HepG2 (cell line): ENCODE measurements around the gene LMNA. TPM values are rescaled to one million over a fixed set of nuclear protein-coding genes. Genes with fewer than 3 reads are reported as not detected.

ENCODE experiments used
- HMGXB3 ChIP-seq: sonication (generic); formaldehyde crosslinking; IDR thresholded peaks from 2 replicates; pipeline ENCODE4 v1.4.0; 2020; ENCODE audit warnings: missing genetic modification reagents, borderline replicate concordance
- HNRNPL ChIP-seq: fragments of 200-400 bp; formaldehyde crosslinking; IDR thresholded peaks from 2 replicates; pipeline ENCODE4 v1.6.1; 2017; ENCODE audit warnings: mild to moderate bottlenecking, low read depth, low read length
- MLX ChIP-seq: IDR thresholded peaks from 2 replicates; pipeline ENCODE4 v1.6.1; 2016
- PAWR ChIP-seq: sonication (generic); formaldehyde crosslinking; IDR thresholded peaks from 2 replicates; pipeline ENCODE4 v1.4.0; 2020; ENCODE audit warnings: missing genetic modification reagents, mild to moderate bottlenecking, borderline replicate concordance
- U2AF2 ChIP-seq: fragments of 200-400 bp; formaldehyde crosslinking; IDR thresholded peaks from 2 replicates; pipeline ENCODE4 v1.6.1; 2017; ENCODE audit warnings: low read depth, mild to moderate bottlenecking, low read length
- ZC3H13 ChIP-seq: sonication (generic); formaldehyde crosslinking; IDR thresholded peaks from 2 replicates; pipeline ENCODE4 v1.8.1; 2023; ENCODE audit warnings: mild to moderate bottlenecking, missing genetic modification reagents, moderate library complexity
- ZNF724P ChIP-seq: sonication (generic); formaldehyde crosslinking; IDR thresholded peaks from 2 replicates; pipeline ENCODE4 v1.8.0; 2022; ENCODE audit warnings: missing genetic modification reagents, borderline replicate concordance
- ZNF75D ChIP-seq: sonication (generic); formaldehyde crosslinking; IDR thresholded peaks from 2 replicates; pipeline ENCODE4 v1.8.1; 2023; ENCODE audit warnings: missing genetic modification reagents, mild to moderate bottlenecking, borderline replicate concordance
- ZNF850 ChIP-seq: sonication (generic); formaldehyde crosslinking; conservative IDR thresholded peaks from 2 replicates; pipeline ENCODE4 v1.9.0; 2021; ENCODE audit warnings: mild to moderate bottlenecking, missing genetic modification reagents
- ZSCAN30 ChIP-seq: sonication (generic); formaldehyde crosslinking; IDR thresholded peaks from 2 replicates; pipeline ENCODE4 v1.5.0; 2020; ENCODE audit warnings: mild to moderate bottlenecking, missing genetic modification reagents
- polyA plus RNA-seq, 8 experiments: library from polyadenylated mRNA; depleted of rRNA in 3 of 8; stranded (reverse) in 7 of 8; unstranded in 1 of 8; fragments of >200 nt; fragmentation: Illumina TruSeq in 4 of 8; extraction: Trizol in 4 of 8; gene quantifications; 2 replicates each; pipeline versions ENCODE4 v1.2.1 to v1.2.3, GENCODE V29; 2011 to 2016; ENCODE audit warnings: low read depth in 4 of 8, missing spikeins in 1 of 8, mixed read lengths in 1 of 8; ENCODE audit not compliant: insufficient read depth in 1 of 8
- total RNA-seq, 5 experiments: library from RNA; depleted of rRNA; stranded (reverse); fragments of >200 nt; fragmentation: Illumina TruSeq; extraction: Trizol; gene quantifications; 2 replicates each; pipeline ENCODE4 v1.2.3, GENCODE V29; 2016; ENCODE audit warnings: low read depth in 1 of 5
- TF ChIP-seq, protein P1 (sequence below): sonication (generic); formaldehyde crosslinking; IDR thresholded peaks from 2 replicates; pipeline ENCODE4 v1.5.0; 2020; ENCODE audit warnings: missing genetic modification reagents
- TF ChIP-seq, protein P2 (sequence below): IDR thresholded peaks from 2 replicates; pipeline ENCODE4 v1.6.1; 2012; ENCODE audit warnings: low read depth, low read length, improper control_type of control experiment
- TF ChIP-seq, protein P3 (sequence below): sonication (generic); formaldehyde crosslinking; IDR thresholded peaks from 2 replicates; pipeline ENCODE4 v1.4.0; 2020; ENCODE audit warnings: missing genetic modification reagents

The LMNA gene
- total and polyA plus RNA-seq, 2 of the 13 experiments (the other 11 are each of a cell fraction or from before 2014, with no cell fraction given): 107 to 225 TPM

DNA sequence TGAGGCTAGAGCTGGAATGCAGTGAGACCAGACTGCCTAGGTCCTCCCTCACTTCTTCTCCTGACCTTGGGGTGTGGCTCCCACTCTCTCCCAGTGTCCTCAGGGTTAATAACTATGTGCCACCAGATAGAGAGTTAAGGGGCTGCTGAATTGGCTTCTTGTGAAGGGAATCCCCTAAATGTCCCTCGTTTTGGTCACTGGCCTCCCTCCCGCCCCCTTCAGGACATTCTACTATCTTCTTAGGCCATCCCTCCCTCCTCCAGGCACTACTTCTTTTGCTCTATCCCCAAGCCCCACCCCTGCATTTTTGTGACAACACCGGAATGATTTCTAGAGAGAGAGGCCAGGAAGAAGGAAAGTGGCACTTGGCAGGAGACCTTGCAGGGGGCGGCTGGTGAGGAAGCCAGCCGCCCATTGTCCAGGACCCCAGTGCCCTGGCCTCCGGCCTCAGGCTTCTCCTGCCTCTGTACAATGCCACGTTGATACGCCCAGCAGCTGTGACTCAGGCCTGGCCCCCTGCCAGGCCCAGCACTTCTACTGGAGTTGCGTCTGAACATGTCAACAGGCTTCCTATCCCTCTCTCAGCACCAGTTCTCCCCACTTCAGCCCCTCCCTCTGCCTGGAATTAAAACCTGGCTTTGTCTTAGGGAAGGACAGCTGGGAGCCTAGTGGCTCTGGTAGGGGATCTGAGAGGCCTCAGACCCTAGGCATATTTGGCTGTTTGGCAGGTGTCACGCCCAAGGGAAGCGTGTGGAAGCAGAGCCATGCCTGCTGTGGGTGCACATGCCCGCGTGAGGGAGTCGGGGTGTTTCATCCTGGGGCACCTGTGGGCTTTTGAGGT, 9.1 kb downstream of the LMNA start (continued):
- TF ChIP-seq, protein P1, sequence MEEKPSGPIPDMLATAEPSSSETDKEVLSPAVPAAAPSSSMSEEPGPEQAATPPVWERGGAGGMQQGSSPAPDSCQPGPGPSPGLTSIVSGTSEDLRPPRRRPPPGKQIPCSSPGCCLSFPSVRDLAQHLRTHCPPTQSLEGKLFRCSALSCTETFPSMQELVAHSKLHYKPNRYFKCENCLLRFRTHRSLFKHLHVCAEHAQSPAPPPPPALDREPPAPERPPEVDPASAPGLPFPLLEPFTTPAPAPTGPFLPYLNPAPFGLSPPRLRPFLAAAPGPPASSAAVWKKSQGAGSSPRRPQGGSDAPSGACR (CRISPR knock-in tag): peak; percentile 76; the same call in 1 of the 2 replicates
- TF ChIP-seq ZNF850 (CRISPR knock-in tag) (no peak), ZC3H13 (CRISPR knock-in tag) (no peak), U2AF2 (no peak), ZNF75D (0 out of 2 replicates have a peak, but pooled peaks have one; percentile 25), HNRNPL (peak; percentile 73; the same call in 1 of the 2 replicates), ZSCAN30 (no peak), PAWR (CRISPR knock-in tag) (no peak), HMGXB3 (CRISPR knock-in tag) (no peak), ZNF724P (CRISPR knock-in tag) (no peak), MLX (CRISPR knock-in tag) (no peak)
- TF ChIP-seq, protein P2, sequence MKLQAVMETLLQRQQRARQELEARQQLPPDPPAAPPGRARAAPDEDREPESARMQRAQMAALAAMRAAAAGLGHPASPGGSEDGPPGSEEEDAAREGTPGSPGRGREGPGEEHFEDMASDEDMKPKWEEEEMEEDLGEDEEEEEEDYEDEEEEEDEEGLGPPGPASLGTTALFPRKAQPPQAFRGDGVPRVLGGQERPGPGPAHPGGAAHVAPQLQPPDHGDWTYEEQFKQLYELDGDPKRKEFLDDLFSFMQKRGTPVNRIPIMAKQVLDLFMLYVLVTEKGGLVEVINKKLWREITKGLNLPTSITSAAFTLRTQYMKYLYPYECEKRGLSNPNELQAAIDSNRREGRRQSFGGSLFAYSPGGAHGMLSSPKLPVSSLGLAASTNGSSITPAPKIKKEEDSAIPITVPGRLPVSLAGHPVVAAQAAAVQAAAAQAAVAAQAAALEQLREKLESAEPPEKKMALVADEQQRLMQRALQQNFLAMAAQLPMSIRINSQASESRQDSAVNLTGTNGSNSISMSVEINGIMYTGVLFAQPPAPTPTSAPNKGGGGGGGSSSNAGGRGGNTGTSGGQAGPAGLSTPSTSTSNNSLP: no peak
- TF ChIP-seq, protein P3, sequence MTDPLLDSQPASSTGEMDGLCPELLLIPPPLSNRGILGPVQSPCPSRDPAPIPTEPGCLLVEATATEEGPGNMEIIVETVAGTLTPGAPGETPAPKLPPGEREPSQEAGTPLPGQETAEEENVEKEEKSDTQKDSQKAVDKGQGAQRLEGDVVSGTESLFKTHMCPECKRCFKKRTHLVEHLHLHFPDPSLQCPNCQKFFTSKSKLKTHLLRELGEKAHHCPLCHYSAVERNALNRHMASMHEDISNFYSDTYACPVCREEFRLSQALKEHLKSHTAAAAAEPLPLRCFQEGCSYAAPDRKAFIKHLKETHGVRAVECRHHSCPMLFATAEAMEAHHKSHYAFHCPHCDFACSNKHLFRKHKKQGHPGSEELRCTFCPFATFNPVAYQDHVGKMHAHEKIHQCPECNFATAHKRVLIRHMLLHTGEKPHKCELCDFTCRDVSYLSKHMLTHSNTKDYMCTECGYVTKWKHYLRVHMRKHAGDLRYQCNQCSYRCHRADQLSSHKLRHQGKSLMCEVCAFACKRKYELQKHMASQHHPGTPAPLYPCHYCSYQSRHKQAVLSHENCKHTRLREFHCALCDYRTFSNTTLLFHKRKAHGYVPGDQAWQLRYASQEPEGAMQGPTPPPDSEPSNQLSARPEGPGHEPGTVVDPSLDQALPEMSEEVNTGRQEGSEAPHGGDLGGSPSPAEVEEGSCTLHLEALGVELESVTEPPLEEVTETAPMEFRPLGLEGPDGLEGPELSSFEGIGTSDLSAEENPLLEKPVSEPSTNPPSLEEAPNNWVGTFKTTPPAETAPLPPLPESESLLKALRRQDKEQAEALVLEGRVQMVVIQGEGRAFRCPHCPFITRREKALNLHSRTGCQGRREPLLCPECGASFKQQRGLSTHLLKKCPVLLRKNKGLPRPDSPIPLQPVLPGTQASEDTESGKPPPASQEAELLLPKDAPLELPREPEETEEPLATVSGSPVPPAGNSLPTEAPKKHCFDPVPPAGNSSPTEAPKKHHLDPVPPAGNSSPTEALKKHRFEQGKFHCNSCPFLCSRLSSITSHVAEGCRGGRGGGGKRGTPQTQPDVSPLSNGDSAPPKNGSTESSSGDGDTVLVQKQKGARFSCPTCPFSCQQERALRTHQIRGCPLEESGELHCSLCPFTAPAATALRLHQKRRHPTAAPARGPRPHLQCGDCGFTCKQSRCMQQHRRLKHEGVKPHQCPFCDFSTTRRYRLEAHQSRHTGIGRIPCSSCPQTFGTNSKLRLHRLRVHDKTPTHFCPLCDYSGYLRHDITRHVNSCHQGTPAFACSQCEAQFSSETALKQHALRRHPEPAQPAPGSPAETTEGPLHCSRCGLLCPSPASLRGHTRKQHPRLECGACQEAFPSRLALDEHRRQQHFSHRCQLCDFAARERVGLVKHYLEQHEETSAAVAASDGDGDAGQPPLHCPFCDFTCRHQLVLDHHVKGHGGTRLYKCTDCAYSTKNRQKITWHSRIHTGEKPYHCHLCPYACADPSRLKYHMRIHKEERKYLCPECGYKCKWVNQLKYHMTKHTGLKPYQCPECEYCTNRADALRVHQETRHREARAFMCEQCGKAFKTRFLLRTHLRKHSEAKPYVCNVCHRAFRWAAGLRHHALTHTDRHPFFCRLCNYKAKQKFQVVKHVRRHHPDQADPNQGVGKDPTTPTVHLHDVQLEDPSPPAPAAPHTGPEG (CRISPR knock-in tag): no peak
